Measurements from ENCODE around the gene PASK. TPM values are rescaled to one million over a fixed set of nuclear protein-coding genes. Genes with fewer than 3 reads are reported as not detected.
A peak's percentile ranks its signal among the peaks of the same experiment; 100 is the strongest.

PASK gene
- total and polyA plus RNA-seq, 7 experiments from 2014 or later = 15.0 to 160 (median 78.3) TPM

GRCh38 chr2:241064008-241064801, 85.1 kb downstream of the PASK start:
- no peaks in the 10 kb centered on the region for H3K36me3 ChIP-seq (ENCODE audit: control insufficient read depth in 2 of 3, insufficient read depth in 3 of 3, low read length in 3 of 3)
- H3K4me3 Mint-ChIP-seq = peak overlapping the region in 8 of 10 donors; percentile 55 to 78 (median 66)
- ATAC-seq (peak; percentile 84), DNase-seq (peak in 8 of 9 donors; percentile 37 to 51 (median 40))
- CTCF ChIA-PET = no interaction called here
- H3K27ac Mint-ChIP-seq = peak overlapping the region in 6 of 9 donors; percentile 22 to 81 (median 56)
- intact Hi-C loops (cut with micrococcal nuclease) = loop anchor here in 1 of 2 donors (5.0 kb wide), 1 partner anchor 82 kb away; no protein-coding TSS in a partner anchor
- H3K4me1 Mint-ChIP-seq = peaks cover 0 to 9% (median 0%) of the 10 kb centered on the region in 7 donors
- H3K27ac ChIP-seq (ENCODE audit: low read depth, low read length) = no peak overlapping the region
- no peaks in the 10 kb centered on the region for H3K9me3 ChIP-seq (ENCODE audit: control insufficient read depth in 2 of 3, low read length in 3 of 3)
- POLR2A ChIA-PET = interaction anchor here (0.7 to 1.0 kb wide), 2 partner anchors 38 to 105 kb away, joined by 3 to 5 read pairs; partner anchors contain the start of gene MTERF4
- H3K27me3 ChIP-seq (ENCODE audit: control insufficient read depth in 2 of 2, insufficient read depth in 2 of 2, low read length in 2 of 2) = no peaks in the 10 kb centered on the region
- H3K4me1 ChIP-seq (ENCODE audit: control insufficient read depth in 2 of 2, insufficient read depth in 2 of 2, low read length in 2 of 2) = peaks cover 0 to 8% of the 10 kb centered on the region in 2 donors
- H3K27me3 Mint-ChIP-seq = peaks cover 0 to 4% (median 0%) of the 10 kb centered on the region in 5 donors
- no peak overlapping the region for H3K4me3 ChIP-seq (ENCODE audit: low read length)
- H3K9me3 Mint-ChIP-seq = no peaks in the 10 kb centered on the region
- H3K36me3 Mint-ChIP-seq = no peaks in the 10 kb centered on the region

- POLR2A ChIA-PET = interaction anchor here (0.7 to 1.0 kb wide), 2 partner anchors 39 to 104 kb away, joined by 3 to 5 read pairs; partner anchors contain the start of gene MTERF4
- Mint-ChIP-seq H3K4me3 (peak overlapping the region in 7 of 10 donors; percentile 55 to 78 (median 66)), H3K9me3 (no peaks in the 10 kb centered on the region), H3K27me3 (peaks cover 0 to 5% (median 0%) of the 10 kb centered on the region in 5 donors), H3K36me3 (no peaks in the 10 kb centered on the region), H3K4me1 (peaks cover 0 to 9% (median 0%) of the 10 kb centered on the region in 7 donors), H3K27ac (peak overlapping the region in 4 of 9 donors; percentile 22 to 81 (median 58))
- peak; percentile 31 for ATAC-seq
- H3K4me1 ChIP-seq (ENCODE audit: control insufficient read depth in 2 of 2, insufficient read depth in 2 of 2, low read length in 2 of 2) = peaks cover 0 to 8% of the 10 kb centered on the region in 2 donors
- no peaks in the 10 kb centered on the region for H3K27me3 ChIP-seq (ENCODE audit: control insufficient read depth in 2 of 2, insufficient read depth in 2 of 2, low read length in 2 of 2)
- H3K27ac ChIP-seq (ENCODE audit: low read depth, low read length) = no peak overlapping the region
- no peaks in the 10 kb centered on the region for H3K36me3 ChIP-seq (ENCODE audit: control insufficient read depth in 2 of 3, insufficient read depth in 3 of 3, low read length in 3 of 3)
- H3K4me3 ChIP-seq (ENCODE audit: low read length) = no peak overlapping the region
- CTCF ChIA-PET = no interaction called here
- no peaks in the 10 kb centered on the region for H3K9me3 ChIP-seq (ENCODE audit: control insufficient read depth in 2 of 3, low read length in 3 of 3)
- DNase-seq = peak in 2 of 9 donors; percentile 12 to 19
- intact Hi-C loops (cut with micrococcal nuclease) = loop anchor here in 1 of 2 donors (5.0 kb wide), 1 partner anchor 81 kb away; no protein-coding TSS in a partner anchor
These were observed 85.7 kb downstream of the PASK start for GRCh38 chr2:241063587-241063986.

- H3K27ac Mint-ChIP-seq = no peak overlapping the region
- no peaks in the 10 kb centered on the region for H3K27me3 ChIP-seq (ENCODE audit: control insufficient read depth in 2 of 2, insufficient read depth in 2 of 2, low read length in 2 of 2)
- no peaks in the 10 kb centered on the region for H3K9me3 Mint-ChIP-seq
- H3K4me3 ChIP-seq (ENCODE audit: low read length) = no peak overlapping the region
- ChIA-PET CTCF (no interaction called here), POLR2A (interaction anchor here (1.0 kb wide), 1 partner anchor 39 kb away, joined by 5 read pairs; the partner anchor contains the start of gene MTERF4)
- no peak for ATAC-seq
- H3K27me3 Mint-ChIP-seq = peaks cover 0 to 5% (median 0%) of the 10 kb centered on the region in 5 donors
- H3K4me3 Mint-ChIP-seq = peak overlapping the region in 2 of 10 donors; percentile 55 to 76
- peaks cover 0 to 9% (median 0%) of the 10 kb centered on the region in 7 donors for H3K4me1 Mint-ChIP-seq
- H3K36me3 Mint-ChIP-seq = no peaks in the 10 kb centered on the region
- intact Hi-C loops (cut with micrococcal nuclease) = loop anchor here in 1 of 2 donors (5.0 kb wide), 1 partner anchor 81 kb away; no protein-coding TSS in a partner anchor
- H3K27ac ChIP-seq (ENCODE audit: low read depth, low read length) = no peak overlapping the region
- peaks cover 0 to 8% of the 10 kb centered on the region in 2 donors for H3K4me1 ChIP-seq (ENCODE audit: control insufficient read depth in 2 of 2, insufficient read depth in 2 of 2, low read length in 2 of 2)
- no peak for DNase-seq
- no peaks in the 10 kb centered on the region for H3K36me3 ChIP-seq (ENCODE audit: control insufficient read depth in 2 of 3, insufficient read depth in 3 of 3, low read length in 3 of 3)
- no peaks in the 10 kb centered on the region for H3K9me3 ChIP-seq (ENCODE audit: control insufficient read depth in 2 of 3, low read length in 3 of 3)
These were observed 86.2 kb downstream of the PASK start for GRCh38 chr2:241063093-241063551.

- H3K4me1 Mint-ChIP-seq = peaks cover 0 to 9% (median 0%) of the 10 kb centered on the region in 7 donors
- H3K4me3 ChIP-seq (ENCODE audit: low read length) = no peak overlapping the region
- POLR2A ChIA-PET = no interaction called here
- peak overlapping the region in 1 of 9 donors; percentile 1 for H3K27ac Mint-ChIP-seq
- H3K9me3 ChIP-seq (ENCODE audit: control insufficient read depth in 2 of 3, low read length in 3 of 3) = no peaks in the 10 kb centered on the region
- intact Hi-C loops (cut with micrococcal nuclease) = loop anchor here in 1 of 2 donors (5.0 kb wide), 1 partner anchor 80 kb away; no protein-coding TSS in a partner anchor
- no peak for ATAC-seq
- CTCF ChIA-PET = no interaction called here
- peaks cover 0 to 8% of the 10 kb centered on the region in 2 donors for H3K4me1 ChIP-seq (ENCODE audit: control insufficient read depth in 2 of 2, insufficient read depth in 2 of 2, low read length in 2 of 2)
- DNase-seq = no peak
- no peak overlapping the region for H3K27ac ChIP-seq (ENCODE audit: low read depth, low read length)
- no peaks in the 10 kb centered on the region for H3K9me3 Mint-ChIP-seq
- peaks cover 0 to 5% (median 0%) of the 10 kb centered on the region in 5 donors for H3K27me3 Mint-ChIP-seq
- H3K27me3 ChIP-seq (ENCODE audit: control insufficient read depth in 2 of 2, insufficient read depth in 2 of 2, low read length in 2 of 2) = no peaks in the 10 kb centered on the region
- peak overlapping the region in 1 of 10 donors; percentile 76 for H3K4me3 Mint-ChIP-seq
- no peaks in the 10 kb centered on the region for H3K36me3 Mint-ChIP-seq
- H3K36me3 ChIP-seq (ENCODE audit: control insufficient read depth in 2 of 3, insufficient read depth in 3 of 3, low read length in 3 of 3) = no peaks in the 10 kb centered on the region
These were observed 86.7 kb downstream of the PASK start for GRCh38 chr2:241062389-241063092.

GRCh38 chr2:241061275-241061674, 88.0 kb downstream of the PASK start:
- Histone ChIP-seq H3K9me3 (ENCODE audit: control insufficient read depth in 2 of 3, low read length in 3 of 3) (no peaks in the 10 kb centered on the region), H3K4me1 (ENCODE audit: control insufficient read depth in 2 of 2, insufficient read depth in 2 of 2, low read length in 2 of 2) (peaks cover 0 to 8% of the 10 kb centered on the region in 2 donors), H3K36me3 (ENCODE audit: control insufficient read depth in 2 of 3, insufficient read depth in 3 of 3, low read length in 3 of 3) (no peaks in the 10 kb centered on the region), H3K4me3 (ENCODE audit: low read length) (no peak overlapping the region), H3K27ac (ENCODE audit: low read depth, low read length) (no peak overlapping the region), H3K27me3 (ENCODE audit: control insufficient read depth in 2 of 2, insufficient read depth in 2 of 2, low read length in 2 of 2) (no peaks in the 10 kb centered on the region)
- DNase-seq (no peak), ATAC-seq (no peak)
- ChIA-PET CTCF (no interaction called here), POLR2A (no interaction called here)
- intact Hi-C loops (cut with micrococcal nuclease) = loop anchor here in 1 of 2 donors (5.0 kb wide), 1 partner anchor 79 kb away; no protein-coding TSS in a partner anchor
- H3K9me3 Mint-ChIP-seq = no peaks in the 10 kb centered on the region
- H3K36me3 Mint-ChIP-seq = peaks cover 0 to 2% (median 0%) of the 10 kb centered on the region in 5 donors
- H3K4me1 Mint-ChIP-seq = peaks cover 0 to 9% (median 0%) of the 10 kb centered on the region in 7 donors
- peaks cover 0 to 5% (median 0%) of the 10 kb centered on the region in 5 donors for H3K27me3 Mint-ChIP-seq
- H3K4me3 Mint-ChIP-seq = peak overlapping the region in 1 of 10 donors; percentile 1
- peak overlapping the region in 1 of 9 donors; percentile 45 for H3K27ac Mint-ChIP-seq
